Activated T-helper 2 cell treated with anti-CD3 and anti-CD28 coated beads, Interferon-gamma antibody, Interleukin-2, Interleukin-4, amounts not matched to agents 10 μg/mL and 5 μg/mL and 100 μg/mL, durations not matched to agents 14 hours and 24 hours and 36 hours (primary cell): Measurements from ENCODE around the gene RFX6. TPM values are rescaled to one million over a fixed set of nuclear protein-coding genes. Genes with fewer than 3 reads are reported as not detected.

Experiments
- DNase-seq: peaks from one replicate; pipeline ENCODE4 v3.0.0; 2021; ENCODE audit warnings: low spot score
- H3K27ac Mint-ChIP-seq: one replicate; pipeline ENCODE4 v1.8.0; 2021; ENCODE audit warnings: mixed read lengths
- H3K27me3 Mint-ChIP-seq: one replicate; pipeline ENCODE4 v1.8.0; 2021; ENCODE audit warnings: low read depth, mixed read lengths
- H3K36me3 Mint-ChIP-seq: one replicate; pipeline ENCODE4 v1.8.0; 2021; ENCODE audit warnings: low read depth, mixed read lengths
- H3K4me1 Mint-ChIP-seq: one replicate; pipeline ENCODE4 v1.8.0; 2021; ENCODE audit warnings: low read depth, mixed read lengths
- H3K4me3 Mint-ChIP-seq: one replicate; pipeline ENCODE4 v1.8.0; 2021; ENCODE audit warnings: low read depth, mild to moderate bottlenecking, moderate library complexity, mixed read lengths
- H3K9me3 Mint-ChIP-seq: one replicate; pipeline ENCODE4 v1.8.0; 2021; ENCODE audit warnings: mixed read lengths
- intact Hi-C: fragments of 100-400 bp; cut with micrococcal nuclease; formaldehyde crosslinking; loops from one replicate; pipeline ENCODE4 v1.15.1; 2023
- total RNA-seq: library from RNA; stranded (reverse); gene quantifications from 2 replicates; pipeline ENCODE4 v1.2.3, GENCODE V29; 2022

Gene RFX6
- total RNA-seq, 1 donor from 2014 or later, result not detected

GRCh38 chr6:116954938-116955337, 77.9 kb downstream of the RFX6 start:
- Mint-ChIP-seq H3K4me3 (no peak overlapping the region), H3K27ac (no peak overlapping the region), H3K9me3 (no peaks in the 10 kb centered on the region), H3K4me1 (no peaks in the 10 kb centered on the region), H3K27me3 (no peaks in the 10 kb centered on the region), H3K36me3 (no peaks in the 10 kb centered on the region)
- intact Hi-C loops, result no loop called here
- DNase-seq, result no peak

DNA sequence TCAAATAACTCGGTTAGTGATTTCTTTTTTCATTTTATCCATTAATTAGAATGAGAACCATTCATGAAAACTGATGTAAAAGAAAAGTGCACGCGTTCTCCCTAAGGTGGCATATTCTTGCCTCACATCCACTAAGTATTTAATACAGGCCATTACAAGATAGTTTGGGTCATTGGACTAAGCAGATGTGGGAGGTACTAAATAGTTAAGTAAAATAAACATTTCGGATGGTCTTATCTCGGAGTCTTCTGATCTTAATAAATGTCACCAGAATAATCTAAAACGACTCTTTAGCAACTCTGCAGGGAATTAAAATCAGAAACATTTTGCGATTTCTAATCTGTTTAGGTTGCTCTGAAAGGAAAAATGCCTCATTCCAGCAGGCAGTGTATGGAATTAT, 78.7 kb downstream of the RFX6 start:
- intact Hi-C loops, result no loop called here
- Mint-ChIP-seq H3K36me3 (no peaks in the 10 kb centered on the region), H3K9me3 (no peaks in the 10 kb centered on the region), H3K4me1 (no peaks in the 10 kb centered on the region), H3K4me3 (no peak overlapping the region), H3K27me3 (no peaks in the 10 kb centered on the region), H3K27ac (no peak overlapping the region)
- DNase-seq, result no peak

DNA sequence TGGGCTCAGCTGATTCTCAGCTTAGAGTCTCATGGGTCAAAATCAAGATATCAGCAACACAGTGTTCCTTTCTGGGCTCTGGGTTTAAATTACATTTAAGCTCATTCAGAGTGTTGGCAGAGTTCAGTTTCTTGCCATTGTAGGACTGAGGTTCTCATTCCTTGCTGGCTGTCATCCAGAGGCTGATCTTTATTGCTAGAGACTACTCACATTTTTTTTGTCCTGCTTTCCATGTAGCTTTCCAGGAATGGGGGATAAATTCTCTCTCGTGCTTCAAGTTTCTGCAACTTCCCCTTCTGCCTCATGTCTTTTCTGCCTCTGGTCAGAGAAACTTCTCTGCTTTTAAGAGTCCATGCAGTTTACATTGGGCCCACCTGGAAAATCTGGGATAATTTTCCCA, 86.9 kb downstream of the RFX6 start:
- no peaks in the 10 kb centered on the region for H3K27me3 Mint-ChIP-seq
- no peaks in the 10 kb centered on the region for H3K9me3 Mint-ChIP-seq
- no peak for DNase-seq
- H3K36me3 Mint-ChIP-seq, result no peaks in the 10 kb centered on the region
- no peaks in the 10 kb centered on the region for H3K4me1 Mint-ChIP-seq
- intact Hi-C loops, result no loop called here
- no peak overlapping the region for H3K4me3 Mint-ChIP-seq
- H3K27ac Mint-ChIP-seq, result no peak overlapping the region

DNA sequence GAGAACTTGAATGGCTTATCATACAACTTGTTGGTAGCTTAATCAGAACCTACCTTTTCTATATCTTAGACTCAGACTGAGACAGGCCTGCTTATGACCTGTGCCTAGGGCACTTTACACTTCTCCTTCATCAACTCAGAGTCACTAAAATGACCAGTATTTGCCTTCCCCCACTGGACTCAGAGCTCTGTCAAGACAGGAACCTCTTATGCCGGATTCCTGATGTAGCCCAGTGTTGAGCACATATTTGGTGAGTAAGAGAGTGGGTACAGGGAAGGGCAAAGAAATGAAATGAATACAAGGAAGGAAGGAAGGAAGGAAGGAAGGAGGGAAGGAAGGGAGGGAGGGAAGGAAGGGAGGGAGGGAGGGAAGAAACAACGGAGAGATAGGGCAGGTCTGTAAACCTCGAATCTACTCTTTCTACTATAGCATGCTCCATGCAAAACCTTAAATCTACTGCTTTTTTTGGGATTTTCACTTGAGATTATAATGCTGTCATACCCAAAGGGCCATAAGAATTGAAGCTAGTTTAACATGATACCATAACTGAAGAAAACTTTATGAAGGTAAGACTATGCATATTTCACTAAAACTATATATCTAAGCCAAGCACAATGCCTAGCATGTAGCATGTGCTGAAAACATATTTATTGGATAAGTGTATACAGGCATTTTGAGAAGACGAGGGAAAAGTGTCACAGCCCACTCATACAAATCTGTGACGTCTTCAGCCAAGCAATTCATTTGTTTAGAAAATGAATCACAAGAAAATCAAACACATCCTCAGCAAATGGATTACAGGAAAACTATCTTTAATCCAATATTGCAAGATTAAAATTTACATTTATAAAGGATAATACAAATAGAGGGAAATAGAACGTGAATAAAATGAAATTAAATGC, 89.9 kb downstream of the RFX6 start:
- H3K36me3 Mint-ChIP-seq, result no peaks in the 10 kb centered on the region
- no peak overlapping the region for H3K4me3 Mint-ChIP-seq
- H3K9me3 Mint-ChIP-seq, result no peaks in the 10 kb centered on the region
- H3K4me1 Mint-ChIP-seq, result no peaks in the 10 kb centered on the region
- peaks cover 5% of the 10 kb centered on the region for H3K27me3 Mint-ChIP-seq
- intact Hi-C loops, result no loop called here
- no peak overlapping the region for H3K27ac Mint-ChIP-seq
- DNase-seq, result no peak

GRCh38 chr6:116969211-116969863, 92.3 kb downstream of the RFX6 start:
- Mint-ChIP-seq H3K9me3 (no peaks in the 10 kb centered on the region), H3K27ac (no peak overlapping the region), H3K27me3 (peaks cover 5% of the 10 kb centered on the region), H3K36me3 (no peaks in the 10 kb centered on the region), H3K4me1 (no peaks in the 10 kb centered on the region), H3K4me3 (no peak overlapping the region)
- intact Hi-C loops, result no loop called here
- DNase-seq, result no peak

DNA sequence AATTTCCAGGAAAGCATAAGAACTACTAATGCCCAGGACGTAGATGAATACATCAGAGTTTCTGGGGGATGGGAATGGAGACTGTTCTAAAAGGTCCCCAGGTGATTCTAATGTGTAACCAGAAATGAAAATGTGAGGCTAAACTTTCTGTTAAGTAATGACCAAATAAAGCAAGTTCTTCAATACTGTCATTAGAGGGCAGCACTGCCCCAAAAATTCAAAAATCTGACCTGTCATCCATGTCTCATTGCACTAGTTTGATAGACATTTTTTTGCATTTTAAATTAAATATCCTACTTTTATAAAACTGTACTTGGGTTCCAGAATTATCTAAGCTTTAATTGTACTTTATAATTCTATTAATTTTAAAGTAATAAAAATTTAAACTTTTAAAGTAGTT, 94.9 kb downstream of the RFX6 start:
- no peaks in the 10 kb centered on the region for H3K36me3 Mint-ChIP-seq
- H3K9me3 Mint-ChIP-seq, result no peaks in the 10 kb centered on the region
- intact Hi-C loops, result loop anchor here (5.0 kb wide), 1 partner anchor 215 kb away; no protein-coding TSS in a partner anchor
- no peak overlapping the region for H3K4me3 Mint-ChIP-seq
- no peak for DNase-seq
- peaks cover 5% of the 10 kb centered on the region for H3K27me3 Mint-ChIP-seq
- H3K4me1 Mint-ChIP-seq, result no peaks in the 10 kb centered on the region
- no peak overlapping the region for H3K27ac Mint-ChIP-seq

GRCh38 chr6:116973976-116974375, 96.9 kb downstream of the RFX6 start:
- peaks cover 5% of the 10 kb centered on the region for H3K27me3 Mint-ChIP-seq
- no peaks in the 10 kb centered on the region for H3K4me1 Mint-ChIP-seq
- no peak overlapping the region for H3K27ac Mint-ChIP-seq
- no peak for DNase-seq
- H3K4me3 Mint-ChIP-seq, result no peak overlapping the region
- intact Hi-C loops, result loop anchor here (5.0 kb wide), 1 partner anchor 213 kb away; no protein-coding TSS in a partner anchor
- no peaks in the 10 kb centered on the region for H3K9me3 Mint-ChIP-seq
- no peaks in the 10 kb centered on the region for H3K36me3 Mint-ChIP-seq

DNA sequence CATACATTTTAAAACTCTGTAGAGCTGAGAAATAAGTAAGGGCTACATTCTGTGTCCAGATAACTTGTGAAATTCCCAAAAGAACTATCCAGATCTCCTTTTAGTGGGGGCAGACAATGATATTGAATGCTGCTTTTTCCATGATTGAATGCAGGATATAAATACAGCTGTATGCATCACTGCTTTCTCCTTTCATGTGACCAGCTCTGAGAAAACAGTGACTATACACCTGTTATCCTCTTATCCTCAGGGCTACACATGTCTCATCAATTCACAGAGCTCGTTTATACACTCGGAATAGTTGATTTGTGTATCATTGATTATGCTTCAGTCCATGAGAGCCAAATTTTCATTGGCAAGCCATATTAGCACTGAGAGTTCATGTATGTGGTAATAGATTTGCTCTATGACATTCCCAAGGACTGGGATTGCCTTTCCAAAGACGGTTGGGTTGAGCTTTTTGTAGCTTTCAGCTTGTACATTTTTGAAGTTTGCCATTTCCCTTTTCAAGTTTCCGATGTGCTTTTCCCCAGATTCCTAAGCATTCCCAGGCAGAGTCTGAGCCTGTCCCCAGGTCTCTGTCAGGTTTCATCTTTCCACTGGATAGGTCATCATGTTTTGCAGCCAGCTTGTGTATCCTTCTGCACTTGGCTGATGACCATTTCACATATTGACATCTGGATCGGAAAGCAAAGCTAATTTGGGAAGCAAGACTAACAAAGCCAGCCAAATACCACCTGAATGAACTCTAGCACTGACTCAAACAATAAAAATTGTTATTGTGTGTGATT, 97.7 kb downstream of the RFX6 start:
- no peak overlapping the region for H3K27ac Mint-ChIP-seq
- H3K4me3 Mint-ChIP-seq, result no peak overlapping the region
- intact Hi-C loops, result loop anchor here (5.0 kb wide), 1 partner anchor 213 kb away; no protein-coding TSS in a partner anchor
- no peaks in the 10 kb centered on the region for H3K36me3 Mint-ChIP-seq
- DNase-seq, result no peak
- H3K4me1 Mint-ChIP-seq, result no peaks in the 10 kb centered on the region
- peaks cover 3% of the 10 kb centered on the region for H3K27me3 Mint-ChIP-seq
- no peaks in the 10 kb centered on the region for H3K9me3 Mint-ChIP-seq

- intact Hi-C loops, result no loop called here
- Mint-ChIP-seq H3K27me3 (peaks cover under 1% of the 10 kb centered on the region), H3K36me3 (no peaks in the 10 kb centered on the region), H3K27ac (no peak overlapping the region), H3K9me3 (no peaks in the 10 kb centered on the region), H3K4me3 (no peak overlapping the region), H3K4me1 (no peaks in the 10 kb centered on the region)
- DNase-seq, result no peak
These were observed 98.6 kb downstream of the RFX6 start for GRCh38 chr6:116975600-116975999.

DNA sequence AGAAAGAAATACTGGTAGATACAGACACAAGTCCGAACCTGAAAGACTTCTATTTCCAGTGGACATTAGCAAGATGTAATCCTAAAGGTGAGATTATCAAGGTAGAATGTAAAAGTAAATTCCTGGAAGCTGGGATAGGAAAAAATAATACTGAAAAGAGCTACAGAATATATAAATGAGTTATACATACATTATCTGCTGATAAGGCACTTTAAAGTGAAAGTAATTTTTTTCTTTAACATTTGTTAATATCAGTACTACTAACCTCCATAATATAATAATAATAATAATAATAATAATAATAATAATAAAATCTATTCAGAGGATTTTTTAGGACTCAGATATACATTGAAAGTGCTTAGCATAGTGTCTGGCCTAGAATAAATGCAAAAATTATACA, 102.5 kb downstream of the RFX6 start:
- Mint-ChIP-seq H3K27ac (no peak overlapping the region), H3K27me3 (no peaks in the 10 kb centered on the region), H3K4me3 (no peak overlapping the region), H3K4me1 (no peaks in the 10 kb centered on the region), H3K36me3 (no peaks in the 10 kb centered on the region), H3K9me3 (peaks cover 4% of the 10 kb centered on the region)
- no peak for DNase-seq
- intact Hi-C loops, result no loop called here
